HFF-Myc (cell line): ENCODE measurements around the gene GPR107.

Experiments used
- DNase-seq: peaks from one replicate; pipeline ENCODE4 v3.0.0-alpha.2; 2011; ENCODE audit warnings: low read depth; ENCODE audit errors: extremely low read depth
- H3K4me3 ChIP-seq: replicated peaks from 2 replicates; pipeline ENCODE4 v1.5.1; 2011; ENCODE audit warnings: low read depth, mild to moderate bottlenecking, control low read depth, low read length
- CTCF ChIP-seq: IDR thresholded peaks from 2 replicates; pipeline ENCODE4 v1.5.1; 2012; ENCODE audit warnings: mild to moderate bottlenecking, low read depth, low read length, control low read depth; ENCODE audit errors: missing control alignments

The GPR107 gene

DNA sequence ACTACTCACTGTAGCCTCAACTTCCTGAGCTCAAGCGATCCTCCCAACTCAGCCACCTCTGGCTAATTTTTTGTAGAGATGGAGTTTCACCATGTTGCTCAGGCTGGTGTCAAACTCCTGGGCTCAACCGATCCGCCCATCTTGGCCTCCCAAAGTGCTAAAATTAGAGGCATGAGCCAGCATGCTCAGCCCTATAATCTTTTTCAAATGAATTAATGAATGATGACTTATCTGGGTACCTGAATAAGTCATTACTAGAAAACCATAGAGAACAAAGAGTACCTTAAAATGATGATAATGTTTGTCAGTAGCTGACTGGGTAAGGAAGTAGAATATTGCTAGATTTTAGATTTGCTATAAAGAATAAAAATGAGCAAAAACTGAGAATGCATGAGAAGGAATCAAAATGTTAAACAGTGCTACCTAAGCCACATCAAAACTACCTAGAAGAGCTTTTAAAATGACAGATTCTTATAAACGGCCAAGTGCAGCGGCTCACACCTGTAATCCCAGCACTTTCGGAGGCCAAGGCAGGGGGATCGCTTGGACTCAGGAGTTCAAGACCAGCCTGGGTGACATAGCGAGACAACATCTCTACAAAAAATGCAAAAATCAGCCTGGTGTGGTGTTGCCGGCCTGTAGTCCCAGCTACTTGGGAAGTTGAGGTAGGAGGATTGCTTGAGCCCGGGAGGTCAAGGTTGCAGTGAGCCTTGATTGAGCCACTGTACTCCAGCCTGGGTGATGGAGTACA, 24.3 kb upstream of the GPR107 start:
- no peak overlapping the region for H3K4me3 ChIP-seq
- TF ChIP-seq CTCF, result no peak
- DNase-seq, result no peak

DNA sequence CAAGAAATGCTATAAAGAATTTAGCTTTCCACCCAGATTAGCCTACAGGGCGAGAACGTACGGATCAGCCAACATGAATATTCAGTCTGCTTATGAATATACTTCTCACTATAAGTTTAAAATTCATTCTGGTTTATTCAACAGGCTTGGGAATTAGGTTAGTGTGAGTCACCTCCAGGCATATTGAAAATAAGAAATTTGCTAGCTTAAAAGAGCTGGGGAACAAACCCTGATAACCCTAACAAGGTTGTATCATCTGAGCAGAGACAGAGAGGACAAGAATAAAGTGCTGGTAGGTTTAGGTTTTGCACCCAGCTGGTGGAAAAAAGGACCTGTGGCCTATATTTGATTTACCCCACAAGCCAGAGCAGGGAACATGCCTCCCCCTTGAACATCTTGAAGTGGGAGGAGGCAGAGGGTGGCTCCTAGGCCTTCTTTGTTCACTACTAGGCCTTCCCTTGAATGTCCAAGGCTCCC, 23.0 kb upstream of the GPR107 start:
- no peak for DNase-seq
- TF ChIP-seq CTCF, result no peak
- H3K4me3 ChIP-seq, result no peak overlapping the region

- no peak overlapping the region for H3K4me3 ChIP-seq
- TF ChIP-seq CTCF, result no peak
- DNase-seq, result no peak
These were observed 19.1 kb upstream of the GPR107 start for GRCh38 chr9:130034570-130034969.

GRCh38 chr9:130036099-130036498, 17.6 kb upstream of the GPR107 start:
- DNase-seq, result no peak
- H3K4me3 ChIP-seq, result no peak overlapping the region
- no peak for TF ChIP-seq CTCF

GRCh38 chr9:130039528-130040147, 14.1 kb upstream of the GPR107 start:
- H3K4me3 ChIP-seq, result no peak overlapping the region
- peak; percentile 26 for TF ChIP-seq CTCF
- no peak for DNase-seq

DNA sequence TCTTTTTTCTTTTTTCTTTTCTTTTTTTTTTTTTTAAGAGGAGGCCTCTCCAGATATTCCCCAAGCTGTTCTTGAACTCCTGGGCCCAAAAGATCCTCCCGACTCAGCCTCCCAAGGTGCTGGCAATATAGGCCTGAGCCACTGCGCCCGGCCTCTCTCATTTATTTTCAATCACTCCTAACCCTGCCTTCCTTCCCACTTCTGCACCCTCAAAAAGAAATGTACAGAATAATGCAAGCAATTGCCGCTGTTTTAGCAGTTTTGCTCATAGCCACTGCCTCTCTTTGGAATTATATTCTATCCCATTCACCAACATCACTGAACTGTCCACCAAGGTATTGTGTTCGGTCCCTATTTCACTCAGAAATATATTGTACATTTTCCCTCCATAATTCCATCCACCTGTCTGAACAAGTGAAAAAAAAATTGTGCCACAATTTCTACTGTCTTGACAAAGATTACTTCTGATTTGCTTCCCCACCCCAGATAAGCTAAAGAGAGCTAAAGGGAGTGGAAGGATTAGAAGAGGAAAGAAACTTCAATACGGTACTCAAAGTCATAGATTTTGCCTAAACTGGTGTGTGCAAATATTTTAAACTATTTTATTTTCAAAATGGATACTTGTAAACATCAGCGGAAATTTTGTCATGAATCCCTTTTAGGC, 12.6 kb upstream of the GPR107 start:
- peak overlapping the region; percentile 85 for H3K4me3 ChIP-seq
- no peak for DNase-seq
- no peak for TF ChIP-seq CTCF
